H1 (cell line): Measurements from ENCODE around the gene RCC2. TPM values are rescaled to one million over a fixed set of nuclear protein-coding genes. Genes with fewer than 3 reads are reported as not detected.

Source experiments
- CTCF ChIA-PET: fragments of 300-600 bp; sonication (Branson Sonifier 250); formaldehyde crosslinking; loops from one replicate; lab custom pipeline; 2021; ENCODE audit not compliant: partially characterized antibody; lab: Charles Lee
- POLR2A ChIA-PET: fragments of 300-600 bp; sonication (Branson Sonifier 250); formaldehyde crosslinking; loops from one replicate; lab custom pipeline; 2021; ENCODE audit warnings: inconsistent platforms; ENCODE audit not compliant: partially characterized antibody; lab: Charles Lee
- DNase-seq, 2 experiments: peaks; one replicate each; pipeline versions ENCODE4 v3.0.0 to v3.0.0-alpha.2; 2010 to 2022; ENCODE audit warnings: low spot score in 2 of 2, low read depth in 1 of 2, mixed read lengths in 1 of 2
- FAIRE-seq: peaks from 2 replicates; lab custom pipeline; 2011; peaks lifted over from hg19 to GRCh38; lab: Jason Lieb, UNC
- H2AFZ ChIP-seq: 2 replicates; pipeline ENCODE4 v1.8.1; 2012; ENCODE audit warnings: low read length, inconsistent platforms
- H2AK5ac ChIP-seq: 2 replicates; pipeline ENCODE4 v1.6.1; 2013; ENCODE audit warnings: low read depth, low read length
- H2BK120ac ChIP-seq: replicated peaks from 2 replicates; pipeline ENCODE3; 2013; ENCODE audit warnings: low read depth, low read length, inconsistent platforms
- H2BK12ac ChIP-seq: 2 replicates; pipeline ENCODE4 v1.6.1; 2013; ENCODE audit warnings: low read depth, low read length
- H2BK15ac ChIP-seq: 2 replicates; pipeline ENCODE4 v1.6.1; 2013; ENCODE audit warnings: low read length
- H2BK20ac ChIP-seq: 2 replicates; pipeline ENCODE4 v1.6.1; 2013; ENCODE audit warnings: low read length
- H2BK5ac ChIP-seq: 2 replicates; pipeline ENCODE4 v1.6.1; 2013; ENCODE audit warnings: low read depth, low read length
- H3K14ac ChIP-seq: 2 replicates; pipeline ENCODE4 v1.6.1; 2013; ENCODE audit warnings: inconsistent platforms; ENCODE audit not compliant: insufficient read length
- H3K18ac ChIP-seq: 2 replicates; pipeline ENCODE4 v1.6.1; 2013; ENCODE audit warnings: low read length; ENCODE audit errors: extremely low read depth
- H3K23ac ChIP-seq: 2 replicates; pipeline ENCODE4 v1.6.1; 2013; ENCODE audit warnings: inconsistent platforms; ENCODE audit not compliant: insufficient read length
- H3K23me2 ChIP-seq: 2 replicates; pipeline ENCODE4 v1.6.1; 2013; ENCODE audit warnings: low read depth, low read length
- H3K27ac ChIP-seq: 2 replicates; pipeline ENCODE4 v1.6.1; 2011; ENCODE audit warnings: low read depth, low read length, inconsistent platforms
- H3K27me3 ChIP-seq, 4 experiments: replicated peaks in 1 of 4; 1 replicate in 1 of 4; 2 replicates in 3 of 4; pipeline versions ENCODE4 v1.6.1 to v1.8.1; 2011 to 2013; ENCODE audit warnings: low read length in 3 of 4, mild to moderate bottlenecking in 3 of 4, inconsistent platforms in 2 of 4, mixed read lengths in 2 of 4, moderate library complexity in 1 of 4; ENCODE audit not compliant: control insufficient read depth in 3 of 4, insufficient read depth in 3 of 4; ENCODE audit errors: extremely low read depth in 1 of 4
- H3K36me3 ChIP-seq, 4 experiments: 2 replicates each; pipeline versions ENCODE4 v1.6.1 to v1.8.1; 2011 to 2013; ENCODE audit warnings: mild to moderate bottlenecking in 4 of 4, low read length in 3 of 4, moderate library complexity in 2 of 4, control low read depth in 1 of 4, inconsistent platforms in 1 of 4; ENCODE audit not compliant: insufficient read depth in 4 of 4, control insufficient read depth in 2 of 4
- H3K4ac ChIP-seq: replicated peaks from 2 replicates; pipeline ENCODE3; 2013; ENCODE audit warnings: low read length, low read depth, mixed read lengths, inconsistent platforms; ENCODE audit not compliant: insufficient read length
- H3K4me1 ChIP-seq, 4 experiments: replicated peaks in 1 of 4; 1 replicate in 1 of 4; 2 replicates in 3 of 4; pipeline versions ENCODE4 v1.6.1 to v1.8.1; 2011 to 2013; ENCODE audit warnings: low read length in 3 of 4, inconsistent platforms in 2 of 4, mixed read lengths in 1 of 4; ENCODE audit not compliant: insufficient read depth in 4 of 4, control insufficient read depth in 3 of 4
- H3K4me2 ChIP-seq, 2 experiments: 2 replicates each; pipeline versions ENCODE4 v1.6.1 to v1.8.1; 2011 to 2013; ENCODE audit warnings: low read depth in 2 of 2, low read length in 2 of 2, control low read depth in 1 of 2, inconsistent platforms in 1 of 2, mild to moderate bottlenecking in 1 of 2; ENCODE audit not compliant: insufficient read depth in 1 of 2
- H3K4me3 ChIP-seq, 4 experiments: fragments of 200-600, 300-600 bp in 1 of 4; sonication (generic), shearing (Covaris generic), sonication (Bioruptor Twin) in 1 of 4; 2 replicates each; pipeline versions ENCODE4 v1.5.1 to v1.8.1; 2011 to 2016; ENCODE audit warnings: low read length in 4 of 4, low read depth in 3 of 4, control low read depth in 2 of 4, inconsistent platforms in 2 of 4, mild to moderate bottlenecking in 2 of 4, mixed read lengths in 1 of 4, moderate library complexity in 1 of 4; ENCODE audit not compliant: insufficient read depth in 2 of 4; ENCODE audit errors: extremely low read depth in 1 of 4
- H3K56ac ChIP-seq: replicated peaks from 2 replicates; pipeline ENCODE3; 2013; ENCODE audit warnings: low read depth, mild to moderate bottlenecking, mixed read lengths, low read length, inconsistent platforms; ENCODE audit not compliant: insufficient read length
- H3K79me1 ChIP-seq: 2 replicates; pipeline ENCODE4 v1.6.1; 2013; ENCODE audit warnings: low read depth, low read length, control low read depth
- H3K79me2 ChIP-seq, 2 experiments: 2 replicates each; pipeline versions ENCODE4 v1.6.1 to v1.8.1; 2012 to 2013; ENCODE audit warnings: low read length in 2 of 2, mild to moderate bottlenecking in 2 of 2, inconsistent platforms in 1 of 2; ENCODE audit not compliant: insufficient read depth in 2 of 2, control insufficient read depth in 1 of 2
- H3K9ac ChIP-seq, 4 experiments: replicated peaks in 1 of 4; 1 replicate in 1 of 4; 2 replicates in 3 of 4; pipeline versions ENCODE4 v1.6.1 to v1.8.1; 2011 to 2013; ENCODE audit warnings: low read depth in 3 of 4, low read length in 3 of 4, control low read depth in 2 of 4, mild to moderate bottlenecking in 2 of 4, moderate library complexity in 2 of 4, inconsistent platforms in 1 of 4; ENCODE audit errors: extremely low read depth in 1 of 4
- H3K9me3 ChIP-seq, 2 experiments: 2 replicates each; pipeline versions ENCODE4 v1.6.1 to v1.8.1; 2012 to 2013; ENCODE audit warnings: mild to moderate bottlenecking in 2 of 2, moderate library complexity in 2 of 2, control low read depth in 1 of 2, inconsistent platforms in 1 of 2, low read depth in 1 of 2, low read length in 1 of 2, mixed read lengths in 1 of 2; ENCODE audit not compliant: insufficient read depth in 2 of 2
- H4K20me1 ChIP-seq, 2 experiments: replicated peaks in 1 of 2; 2 replicates each; pipeline versions ENCODE3 to v1.8.1; 2011 to 2013; ENCODE audit warnings: inconsistent platforms in 2 of 2, low read length in 2 of 2, mild to moderate bottlenecking in 1 of 2; ENCODE audit not compliant: insufficient read depth in 2 of 2, control insufficient read depth in 1 of 2
- H4K5ac ChIP-seq: 2 replicates; pipeline ENCODE4 v1.6.1; 2013; ENCODE audit warnings: low read length, low read depth, mixed read lengths, inconsistent platforms; ENCODE audit not compliant: insufficient read length
- H4K8ac ChIP-seq: 2 replicates; pipeline ENCODE4 v1.8.0; 2013; ENCODE audit warnings: mild to moderate bottlenecking, moderate library complexity, low read length, inconsistent platforms; ENCODE audit not compliant: insufficient read depth; ENCODE audit errors: extremely low read depth
- H4K91ac ChIP-seq: replicated peaks from 2 replicates; pipeline ENCODE3; 2013; ENCODE audit warnings: low read length, mixed read lengths, inconsistent platforms; ENCODE audit not compliant: insufficient read length
- HDAC2 ChIP-seq, 2 experiments: fragments of 300-600 bp in 1 of 2; sonication (generic) in 1 of 2; IDR thresholded peaks; 2 replicates each; pipeline ENCODE4 v1.6.1; 2011 to 2012; ENCODE audit warnings: low read depth in 2 of 2, low read length in 2 of 2, mild to moderate bottlenecking in 2 of 2, moderate library complexity in 2 of 2, borderline replicate concordance in 1 of 2, inconsistent platforms in 1 of 2
- SP1 ChIP-seq: IDR thresholded peaks from 2 replicates; pipeline ENCODE4 v1.6.1; 2011; ENCODE audit warnings: low read depth, low read length
- SRF ChIP-seq: IDR thresholded peaks from 2 replicates; pipeline ENCODE4 v1.6.1; 2011; ENCODE audit warnings: mild to moderate bottlenecking, low read depth, low read length, moderate library complexity
- TAF1 ChIP-seq: IDR thresholded peaks from 2 replicates; pipeline ENCODE4 v1.6.1; 2011; ENCODE audit warnings: mild to moderate bottlenecking, low read depth, low read length
- TCF12 ChIP-seq: IDR thresholded peaks from 2 replicates; pipeline ENCODE4 v1.6.1; 2011; ENCODE audit warnings: low read depth, mild to moderate bottlenecking, low read length
- YY1 ChIP-seq: IDR thresholded peaks from 2 replicates; pipeline ENCODE4 v1.6.1; 2011; ENCODE audit warnings: low read depth, mild to moderate bottlenecking, low read length
- WGBS, 2 experiments: shearing (Covaris generic) in 1 of 2; methylation state at CpG; one replicate each; pipeline versions ENCODE4 v1.1.6 to v1.1.7; 2013 to 2015; ENCODE audit warnings: low lambda C conversion rate in 2 of 2, mixed read lengths in 2 of 2, inconsistent platforms in 1 of 2, low coverage in 1 of 2, missing lambda C conversion rate in 1 of 2; ENCODE audit not compliant: insufficient replicate concordance in 2 of 2, insufficient coverage in 1 of 2, insufficient read length in 1 of 2; ENCODE audit errors: extremely low coverage in 1 of 2, missing lambda C conversion rate in 1 of 2; 5-methylcytosine and 5-hydroxymethylcytosine counted together
- polyA plus RNA-seq, 7 experiments: library from polyadenylated mRNA; depleted of rRNA in 3 of 7; stranded (reverse) in 5 of 7; unstranded in 2 of 7; fragments of >200 nt in 5 of 7; fragments of 200-250 nt in 2 of 7; gene quantifications; 1 replicate in 5 of 7; 2 replicates in 1 of 7; 4 replicates in 1 of 7; pipeline versions ENCODE4 v1.2.1 to v1.2.3, GENCODE V29; 2011 to 2013; ENCODE audit warnings: missing spikeins in 2 of 7, mixed read lengths in 2 of 7
- total RNA-seq: library from RNA; stranded (reverse); fragmentation: NEBNext Ultra II Directional; extraction: Animal tissue kit (Norgen Biotek cat#: 25700); gene quantifications from 2 replicates; pipeline ENCODE4 v1.2.1, GENCODE V29; 2021
- TF ChIP-seq, protein P1 (sequence below): IDR thresholded peaks from 2 replicates; pipeline ENCODE4 v1.6.1; 2011; ENCODE audit warnings: low read depth, mild to moderate bottlenecking, low read length; ENCODE audit not compliant: insufficient read depth

The RCC2 gene
- total and polyA plus RNA-seq, 2 of the 8 experiments (the other 6 are each of a cell fraction or from before 2014, with no cell fraction given): 229 to 455 TPM

GRCh38 chr1:17401841-17402240 is 37.6 kb downstream of the RCC2 start:
- H3K56ac ChIP-seq: no peak overlapping the region
- TF ChIP-seq TAF1 (no peak), YY1 (no peak), SP1 (no peak), TCF12 (no peak), HDAC2 (IDR thresholded peaks at IDR 0.05; ENCODE audit: borderline replicate concordance in 1 of 2, low read depth in 2 of 2, low read length in 2 of 2) (no peak), SRF (no peak)
- TF ChIP-seq, protein P1, sequence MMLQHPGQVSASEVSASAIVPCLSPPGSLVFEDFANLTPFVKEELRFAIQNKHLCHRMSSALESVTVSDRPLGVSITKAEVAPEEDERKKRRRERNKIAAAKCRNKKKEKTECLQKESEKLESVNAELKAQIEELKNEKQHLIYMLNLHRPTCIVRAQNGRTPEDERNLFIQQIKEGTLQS: no peak
- peaks cover 1 to 2% of the 10 kb centered on the region in 2 experiments for H4K20me1 ChIP-seq
- H2BK15ac ChIP-seq: no peak overlapping the region
- H3K23ac ChIP-seq: no peak overlapping the region
- no peak overlapping the region; the same call in 1 of the 2 replicates for H4K8ac ChIP-seq
- no peak overlapping the region for H4K5ac ChIP-seq
- peaks cover 0 to 10% (median 4%) of the 10 kb centered on the region in 4 experiments; a peak in 4 of 7 replicates for H3K4me1 ChIP-seq
- H2BK5ac ChIP-seq: no peak overlapping the region
- 0 out of 2 replicates have a peak overlapping the region, but pooled peaks have one; percentile 9 for H2BK20ac ChIP-seq
- H2BK120ac ChIP-seq: no peak overlapping the region
- CTCF ChIA-PET: interaction anchor here (1.0 to 5.2 kb wide), 16 partner anchors 8 to 341 kb away, joined by 3 to 19 read pairs (median 5); partner anchors contain the start of gene PADI6
- no peak overlapping the region for H2AFZ ChIP-seq
- no peak overlapping the region for H3K9ac ChIP-seq
- no peak overlapping the region for H3K18ac ChIP-seq
- 78% methylated on average over 4 of the region's 4 CpGs; no CpG with 5 or more reads in 1 of the 2 experiments for WGBS, 2 experiments
- no peaks in the 10 kb centered on the region for H3K9me3 ChIP-seq
- no peak overlapping the region for H3K27ac ChIP-seq
- peaks cover 0 to under 1% (median 0%) of the 10 kb centered on the region in 4 experiments; a peak in 2 of 8 replicates for H3K36me3 ChIP-seq
- H2AK5ac ChIP-seq: no peak overlapping the region; the same call in 1 of the 2 replicates
- POLR2A ChIA-PET: interaction anchor here (1.2 to 10.0 kb wide), 3 partner anchors 11 to 35 kb away, joined by 3 to 116 read pairs (median 7); partner anchors contain the start of gene RCC2
- H3K4me2 ChIP-seq: no peak overlapping the region
- no peaks in the 10 kb centered on the region; a peak in 1 of 7 replicates for H3K27me3 ChIP-seq
- DNase-seq: no peak
- no peaks in the 10 kb centered on the region for H3K23me2 ChIP-seq
- H3K4ac ChIP-seq: no peak overlapping the region
- H3K14ac ChIP-seq: no peak overlapping the region
- H3K79me1 ChIP-seq: no peaks in the 10 kb centered on the region; the same call in 1 of the 2 replicates
- no peak overlapping the region for H3K4me3 ChIP-seq
- H3K79me2 ChIP-seq: no peaks in the 10 kb centered on the region
- no peak overlapping the region for H4K91ac ChIP-seq
- no peak overlapping the region for H2BK12ac ChIP-seq
- FAIRE-seq: no peak
